ENCODE results near the gene SAMD11.
"Not testable (repeated sequence)": the region's sequence is repeated elsewhere in the genome, so short reads cannot be mapped to it uniquely, and the experiment has no call there.

The SAMD11 gene

GRCh38 chr1:982765-983436 lies 59.2 kb downstream of the SAMD11 start:
- H3K27ac ChIP-seq = no peak overlapping the region
- no peak overlapping the region for H2AFZ ChIP-seq (ENCODE audit: low read depth)
- H3K4me3 ChIP-seq (IDR thresholded peaks at IDR 0.05; ENCODE audit: insufficient read depth, low read depth, low read length) = no peak overlapping the region
- H3K36me3 ChIP-seq (ENCODE audit: insufficient read depth) = no peaks in the 10 kb centered on the region
- no peak overlapping the region for H3K4me2 ChIP-seq
- H3K9ac ChIP-seq = no peak overlapping the region
- H4K20me1 ChIP-seq (ENCODE audit: insufficient read depth) = no peaks in the 10 kb centered on the region
- TF ChIP-seq CTCF (conservative IDR thresholded peaks at IDR 0.05; ENCODE audit: low read depth, low read length) = no peak
- peaks cover 95% of the 10 kb centered on the region for H3K27me3 ChIP-seq (ENCODE audit: insufficient read depth, low read depth)
- H3K79me2 ChIP-seq (ENCODE audit: insufficient read depth, low read depth) = no peaks in the 10 kb centered on the region
- H3K4me1 ChIP-seq (ENCODE audit: low read depth, poor library complexity, severe bottlenecking) = peaks cover 8% of the 10 kb centered on the region

- TF ChIP-seq CTCF (conservative IDR thresholded peaks at IDR 0.05; ENCODE audit: low read depth, low read length) = peak; percentile 79
- peaks cover 96% of the 10 kb centered on the region for H3K27me3 ChIP-seq (ENCODE audit: insufficient read depth, low read depth)
- no peaks in the 10 kb centered on the region for H4K20me1 ChIP-seq (ENCODE audit: insufficient read depth)
- H3K4me1 ChIP-seq (ENCODE audit: low read depth, poor library complexity, severe bottlenecking) = peaks cover 8% of the 10 kb centered on the region
- no peak overlapping the region for H3K4me3 ChIP-seq (IDR thresholded peaks at IDR 0.05; ENCODE audit: insufficient read depth, low read depth, low read length)
- no peak overlapping the region for H3K27ac ChIP-seq
- no peak overlapping the region; the same call in 1 of the 2 replicates for H2AFZ ChIP-seq (ENCODE audit: low read depth)
- H3K9ac ChIP-seq = no peak overlapping the region
- no peak overlapping the region for H3K4me2 ChIP-seq
- no peaks in the 10 kb centered on the region for H3K79me2 ChIP-seq (ENCODE audit: insufficient read depth, low read depth)
- no peaks in the 10 kb centered on the region for H3K36me3 ChIP-seq (ENCODE audit: insufficient read depth)
Measured at GRCh38 chr1:983798-984475, 60.2 kb downstream of the SAMD11 start.

GRCh38 chr1:984476-984814 lies 60.7 kb downstream of the SAMD11 start:
- no peak overlapping the region for H3K9ac ChIP-seq
- no peaks in the 10 kb centered on the region for H3K36me3 ChIP-seq (ENCODE audit: insufficient read depth)
- H3K4me1 ChIP-seq (ENCODE audit: low read depth, poor library complexity, severe bottlenecking) = peaks cover 8% of the 10 kb centered on the region
- H3K27me3 ChIP-seq (ENCODE audit: insufficient read depth, low read depth) = peaks cover 96% of the 10 kb centered on the region
- H4K20me1 ChIP-seq (ENCODE audit: insufficient read depth) = no peaks in the 10 kb centered on the region
- H2AFZ ChIP-seq (ENCODE audit: low read depth) = no peak overlapping the region
- no peak overlapping the region for H3K4me3 ChIP-seq (IDR thresholded peaks at IDR 0.05; ENCODE audit: insufficient read depth, low read depth, low read length)
- H3K79me2 ChIP-seq (ENCODE audit: insufficient read depth, low read depth) = no peaks in the 10 kb centered on the region
- no peak overlapping the region for H3K4me2 ChIP-seq
- H3K27ac ChIP-seq = no peak overlapping the region
- TF ChIP-seq CTCF (conservative IDR thresholded peaks at IDR 0.05; ENCODE audit: low read depth, low read length) = peak; percentile 38

- Histone ChIP-seq H3K4me1 (ENCODE audit: low read depth, poor library complexity, severe bottlenecking) (peaks cover 8% of the 10 kb centered on the region), H3K9ac (no peak overlapping the region), H3K27ac (no peak overlapping the region), H3K36me3 (ENCODE audit: insufficient read depth) (no peaks in the 10 kb centered on the region), H3K4me3 (IDR thresholded peaks at IDR 0.05; ENCODE audit: insufficient read depth, low read depth, low read length) (no peak overlapping the region), H3K79me2 (ENCODE audit: insufficient read depth, low read depth) (no peaks in the 10 kb centered on the region), H3K27me3 (ENCODE audit: insufficient read depth, low read depth) (peaks cover 96% of the 10 kb centered on the region), H2AFZ (ENCODE audit: low read depth) (no peak overlapping the region), H3K4me2 (no peak overlapping the region), H4K20me1 (ENCODE audit: insufficient read depth) (no peaks in the 10 kb centered on the region)
- TF ChIP-seq CTCF (conservative IDR thresholded peaks at IDR 0.05; ENCODE audit: low read depth, low read length) = no peak
Measured at GRCh38 chr1:985126-985525, 61.4 kb downstream of the SAMD11 start.

GRCh38 chr1:988061-988460 lies 64.3 kb downstream of the SAMD11 start:
- not testable (repeated sequence) for H2AFZ ChIP-seq (ENCODE audit: low read depth); H3K79me2 ChIP-seq (ENCODE audit: insufficient read depth, low read depth); H3K4me2 ChIP-seq; H3K9ac ChIP-seq; H3K4me3 ChIP-seq (IDR thresholded peaks at IDR 0.05; ENCODE audit: insufficient read depth, low read depth, low read length); H3K27ac ChIP-seq; H4K20me1 ChIP-seq (ENCODE audit: insufficient read depth); H3K36me3 ChIP-seq (ENCODE audit: insufficient read depth); H3K4me1 ChIP-seq (ENCODE audit: low read depth, poor library complexity, severe bottlenecking)
- peaks cover 94% of the 10 kb centered on the region for H3K27me3 ChIP-seq (ENCODE audit: insufficient read depth, low read depth)

- not testable (repeated sequence) for H3K4me2 ChIP-seq; H3K79me2 ChIP-seq (ENCODE audit: insufficient read depth, low read depth); H4K20me1 ChIP-seq (ENCODE audit: insufficient read depth); H3K27ac ChIP-seq; H2AFZ ChIP-seq (ENCODE audit: low read depth); H3K9ac ChIP-seq; H3K4me1 ChIP-seq (ENCODE audit: low read depth, poor library complexity, severe bottlenecking); H3K36me3 ChIP-seq (ENCODE audit: insufficient read depth); H3K4me3 ChIP-seq (IDR thresholded peaks at IDR 0.05; ENCODE audit: insufficient read depth, low read depth, low read length)
- peaks cover 97% of the 10 kb centered on the region for H3K27me3 ChIP-seq (ENCODE audit: insufficient read depth, low read depth)
Measured at GRCh38 chr1:991275-991674, 67.6 kb downstream of the SAMD11 start.
